GM19328 (cell line): ENCODE measurements around the gene PLCXD3.
"Not testable (repeated sequence)": the region's sequence is repeated elsewhere in the genome, so short reads cannot be mapped to it uniquely, and the experiment has no call there.

ENCODE experiments used
- ATAC-seq: cut with Tn5 transposase; IDR thresholded peaks from one replicate; pipeline ENCODE4 v1.9.1; 2021; ENCODE audit warnings: mild to moderate bottlenecking, moderate library complexity; ENCODE audit not compliant: unreplicated experiment

The PLCXD3 gene

DNA sequence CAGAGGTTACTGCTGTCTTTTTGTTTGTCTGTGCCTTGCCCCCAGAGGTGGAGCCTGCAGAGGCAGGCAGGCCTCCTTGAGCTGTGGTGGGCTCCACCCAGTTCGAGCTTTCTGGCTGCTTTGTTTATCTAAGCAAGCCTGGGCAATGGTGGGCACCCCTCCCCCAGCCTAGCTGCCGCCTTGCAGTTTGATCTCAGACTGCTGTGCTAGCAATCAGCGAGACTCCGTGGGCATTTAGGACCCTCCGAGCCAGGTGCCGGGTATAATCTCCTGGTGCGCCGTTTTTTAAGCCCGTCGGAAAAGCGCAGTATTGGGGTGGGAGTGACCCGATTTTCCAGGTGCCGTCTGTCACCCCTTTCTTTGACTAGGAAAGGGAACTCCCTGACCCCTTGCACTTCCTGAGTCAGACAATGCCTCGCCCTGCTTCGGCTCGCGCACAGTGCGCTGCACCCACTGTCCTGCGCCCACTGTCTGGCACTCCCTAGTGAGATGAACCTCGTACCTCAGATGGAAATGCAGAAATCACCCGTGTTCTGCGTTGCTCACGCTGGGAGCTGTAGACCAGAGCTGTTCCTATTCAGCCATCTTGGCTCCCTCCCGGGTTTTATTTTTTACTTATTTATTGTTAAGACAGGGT is 16.8 kb downstream of the PLCXD3 start:
- ATAC-seq: not testable (repeated sequence)

DNA sequence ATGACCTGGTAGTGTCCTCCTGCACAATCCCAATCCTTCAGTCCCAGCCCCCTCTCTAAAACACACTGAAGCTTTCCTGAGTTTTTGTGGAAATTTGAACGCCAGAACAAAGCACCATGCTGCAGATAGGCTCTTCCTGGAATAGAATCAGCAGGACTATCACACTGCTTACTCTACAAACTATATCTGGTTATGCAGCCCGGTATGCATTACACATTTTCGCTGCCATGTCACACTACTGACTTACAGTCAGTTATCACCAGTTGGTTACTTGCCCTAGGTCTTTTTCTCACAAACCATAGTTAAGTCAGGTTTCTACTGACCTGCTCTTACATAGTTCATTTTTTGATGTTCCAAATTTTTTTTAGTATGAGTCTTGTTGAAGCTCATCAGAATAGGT is 24.9 kb downstream of the PLCXD3 start:
- no peak for ATAC-seq

DNA sequence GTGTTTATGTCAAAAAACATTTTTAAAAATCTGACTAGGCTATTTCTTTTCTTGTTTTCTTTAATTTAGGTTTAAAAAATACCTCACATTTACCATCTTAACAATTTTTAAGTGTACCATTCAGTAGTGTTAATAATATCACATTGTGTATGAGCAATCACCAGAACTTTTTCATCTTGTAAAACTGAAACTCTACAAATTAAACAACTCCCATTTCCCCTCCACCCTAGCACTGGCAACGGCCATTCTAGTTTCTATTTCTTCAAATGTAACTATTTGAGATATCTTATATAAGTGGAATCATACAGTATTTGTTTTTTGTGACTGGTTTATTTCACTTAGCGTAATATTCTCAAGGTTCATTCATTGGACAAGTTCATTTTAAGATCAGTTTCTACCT is 27.7 kb downstream of the PLCXD3 start:
- no peak for ATAC-seq

DNA sequence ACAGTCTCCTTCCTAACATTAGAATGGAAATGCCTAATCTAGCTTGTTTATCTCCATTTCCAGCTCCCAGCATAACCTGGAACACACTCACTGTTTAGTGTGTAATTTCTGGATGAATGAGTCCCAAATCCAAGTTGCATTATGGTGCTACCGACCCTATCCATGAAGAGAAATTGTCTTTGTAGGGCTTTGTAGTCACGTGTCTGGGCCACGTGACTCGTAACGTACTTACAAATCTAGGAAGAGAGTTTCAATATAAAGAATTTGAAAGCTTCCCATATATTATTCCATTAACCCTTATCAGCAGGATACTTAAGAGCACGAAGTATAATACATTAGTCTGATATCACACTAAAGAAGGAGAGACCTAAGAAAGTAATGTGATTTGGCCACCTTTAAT is 28.2 kb downstream of the PLCXD3 start:
- ATAC-seq: no peak

DNA sequence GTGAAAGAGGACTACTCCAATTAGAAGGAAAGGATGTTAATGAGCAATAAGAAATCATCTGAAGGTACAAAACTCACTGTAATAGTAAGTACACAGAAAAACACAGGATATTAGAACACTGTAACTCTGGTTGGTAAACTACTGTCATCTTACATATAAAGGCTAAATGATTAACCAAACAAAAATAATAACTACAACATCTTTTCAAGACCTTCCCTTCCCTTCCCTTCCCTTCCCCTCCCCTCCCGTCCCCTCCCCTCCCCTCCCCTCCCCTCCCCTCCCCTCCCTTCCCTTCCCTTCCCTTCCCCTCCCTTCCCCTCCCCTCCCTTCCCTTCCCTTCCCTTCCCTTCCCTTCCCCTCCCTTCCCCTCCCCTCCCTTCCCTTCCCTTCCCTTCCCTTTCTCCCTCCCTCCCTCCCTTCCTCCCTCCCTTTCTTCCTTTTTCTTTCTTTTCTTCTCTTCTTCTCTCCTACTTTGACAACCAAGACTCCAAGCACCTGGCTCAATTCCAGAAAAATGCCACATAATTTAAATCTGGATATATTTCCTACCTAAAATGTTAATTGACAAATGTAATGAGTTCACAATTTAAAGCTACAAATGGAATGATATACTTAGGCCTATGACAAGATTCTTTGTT is 38.7 kb downstream of the PLCXD3 start:
- ATAC-seq: not testable (repeated sequence)

DNA sequence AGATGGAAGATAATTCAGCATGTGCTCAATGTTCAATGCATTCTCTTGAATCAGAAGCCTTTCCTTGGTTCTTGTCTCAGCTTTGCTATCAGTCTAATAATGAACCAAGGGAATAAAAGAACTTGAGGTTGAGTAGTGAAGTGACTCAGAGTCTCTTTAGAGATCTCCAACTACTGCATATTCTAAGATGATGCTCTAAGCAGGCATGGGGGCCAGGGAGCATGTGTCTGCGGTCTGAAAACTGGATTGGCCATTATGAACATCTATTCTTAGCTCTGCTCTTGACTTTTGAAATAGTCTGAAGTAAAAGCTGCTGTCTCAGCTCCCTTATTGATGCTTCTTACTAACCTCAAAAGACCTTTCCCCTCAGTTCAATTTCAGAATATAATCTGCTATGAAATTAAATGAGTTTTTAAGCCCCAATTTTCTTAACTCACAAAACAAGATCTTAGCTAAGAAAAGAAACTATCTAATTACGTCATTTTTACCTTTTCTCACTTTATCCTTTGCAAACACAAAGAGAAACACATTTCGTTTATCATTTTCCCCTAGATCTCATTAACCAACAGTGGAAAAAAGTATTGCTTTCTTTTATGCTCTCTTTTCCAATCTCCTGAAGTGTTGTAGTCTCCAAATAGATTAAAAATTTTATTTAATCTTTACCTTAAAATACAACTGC is 44.8 kb downstream of the PLCXD3 start:
- ATAC-seq: no peak

DNA sequence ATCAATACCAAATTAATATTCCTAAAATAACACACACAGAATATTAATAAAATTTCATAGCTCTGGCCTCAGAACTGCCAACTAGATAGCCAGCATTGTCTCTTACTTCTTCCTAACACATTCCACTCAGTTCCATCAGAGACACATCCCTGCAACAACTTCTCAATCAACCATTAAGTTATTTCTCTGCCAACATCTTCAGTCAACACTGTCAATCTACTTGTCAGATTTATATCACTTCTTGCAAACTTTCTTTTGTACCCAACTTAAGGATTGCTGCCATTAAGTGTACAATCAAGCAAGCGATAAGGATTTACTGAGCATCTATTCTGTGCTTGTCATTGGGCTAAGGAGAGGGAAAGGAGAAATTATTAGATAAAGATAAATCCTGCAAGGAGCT is 50.8 kb downstream of the PLCXD3 start:
- no peak for ATAC-seq

DNA sequence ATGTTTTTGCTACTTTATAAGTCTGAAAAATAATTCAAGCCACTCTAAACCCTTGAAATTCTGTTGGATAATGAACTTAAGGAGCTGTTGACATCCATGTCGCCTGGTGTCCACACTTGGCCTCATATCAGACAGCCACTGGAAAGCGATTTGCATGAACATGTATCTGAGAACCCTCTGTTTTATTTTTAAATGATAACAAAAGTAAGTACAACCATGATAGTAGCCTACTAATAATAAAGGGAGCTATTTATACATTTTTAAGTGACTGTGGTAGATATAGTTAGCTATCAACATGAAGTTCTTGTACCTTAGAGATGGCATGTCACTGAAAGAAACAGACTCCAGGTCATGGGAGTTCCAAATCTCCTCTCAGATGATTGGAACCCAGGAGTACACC is 53.3 kb downstream of the PLCXD3 start:
- ATAC-seq: no peak

DNA sequence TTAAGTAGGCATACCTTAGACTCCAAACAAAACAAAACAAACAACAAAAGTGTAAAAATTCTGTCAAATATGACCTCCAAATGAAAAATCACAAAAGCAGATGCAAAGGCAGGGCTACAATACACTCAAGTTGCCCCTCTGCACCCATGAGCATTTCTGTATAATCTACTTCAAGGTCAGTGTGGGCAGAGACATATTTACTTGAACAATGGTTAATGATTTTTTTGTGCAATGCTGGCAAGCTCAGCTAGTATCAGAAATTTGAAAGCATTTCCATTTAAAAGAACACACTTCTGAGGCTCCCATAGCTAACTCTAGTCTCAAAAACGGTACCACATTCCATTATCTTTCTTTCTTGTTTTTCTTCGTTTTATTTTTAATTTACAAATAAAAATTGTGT is 57.9 kb downstream of the PLCXD3 start:
- no peak for ATAC-seq

DNA sequence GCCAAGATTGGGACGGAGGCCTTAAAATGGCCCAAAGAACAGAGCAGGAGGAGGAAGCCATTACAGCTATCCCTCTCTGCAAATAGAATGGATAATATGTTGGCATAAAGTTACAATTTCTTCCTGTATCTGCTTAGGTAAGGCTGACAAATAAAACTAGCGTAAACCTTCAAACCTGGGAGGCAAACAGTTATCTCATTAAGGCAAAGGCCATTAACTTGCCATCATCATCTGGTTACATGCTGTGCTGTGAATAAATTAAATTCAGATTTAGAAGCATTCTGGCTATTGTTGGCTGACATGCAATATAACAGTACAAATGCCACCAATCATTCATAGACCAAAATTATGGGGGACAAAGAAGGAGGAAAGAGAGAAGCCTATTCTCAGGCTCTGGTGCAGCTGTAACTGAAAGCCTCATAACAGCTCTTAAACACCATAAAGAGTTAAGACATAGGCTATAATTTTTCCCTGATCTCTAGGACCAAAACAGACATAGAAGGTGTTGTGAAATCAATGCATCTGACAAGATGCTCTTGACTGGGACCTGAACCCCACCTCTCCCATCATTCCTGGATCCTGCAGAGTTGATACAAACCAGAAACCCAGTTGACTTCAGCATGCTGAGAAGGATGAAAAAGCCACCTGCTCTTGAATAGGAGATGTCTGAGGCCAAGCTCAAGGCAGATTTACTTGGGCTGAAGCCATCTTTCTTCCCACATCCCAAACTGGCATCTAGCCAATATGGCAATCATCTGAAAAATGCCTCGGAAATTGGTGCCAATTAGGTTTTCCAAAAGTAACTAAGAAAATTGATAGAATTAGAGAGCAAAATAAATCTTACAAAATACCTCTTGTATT is 62.5 kb downstream of the PLCXD3 start:
- ATAC-seq: no peak

DNA sequence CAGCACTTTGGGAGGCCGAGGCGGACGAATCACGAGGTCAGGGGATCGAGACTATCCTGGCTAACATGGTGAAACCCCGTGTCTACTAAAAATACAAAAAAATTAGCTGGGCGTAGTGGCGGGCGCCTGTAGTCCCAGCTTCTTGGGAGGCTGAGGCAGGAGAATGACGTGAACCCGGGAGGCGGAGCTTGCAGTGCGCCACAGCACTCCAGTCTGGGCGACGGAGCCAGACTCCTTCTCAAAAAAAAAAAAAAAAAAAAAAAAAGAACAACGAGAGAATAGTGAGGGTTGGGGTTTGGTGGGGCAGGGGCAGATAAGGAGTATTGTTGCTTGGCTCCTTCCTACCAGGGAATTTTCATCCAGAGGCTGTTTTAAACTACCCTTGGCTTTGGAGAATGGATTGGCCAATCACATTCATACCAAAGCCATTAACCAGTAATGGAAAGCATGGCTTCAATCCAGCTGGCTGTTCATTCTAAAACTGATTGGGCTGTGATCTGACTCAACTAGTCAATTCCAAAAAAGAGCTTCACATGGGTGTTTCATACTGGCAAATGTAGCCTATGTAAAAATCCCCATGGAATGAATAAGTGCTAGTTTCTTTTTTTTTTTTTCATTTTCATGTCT is 64.4 kb downstream of the PLCXD3 start:
- ATAC-seq: no peak

DNA sequence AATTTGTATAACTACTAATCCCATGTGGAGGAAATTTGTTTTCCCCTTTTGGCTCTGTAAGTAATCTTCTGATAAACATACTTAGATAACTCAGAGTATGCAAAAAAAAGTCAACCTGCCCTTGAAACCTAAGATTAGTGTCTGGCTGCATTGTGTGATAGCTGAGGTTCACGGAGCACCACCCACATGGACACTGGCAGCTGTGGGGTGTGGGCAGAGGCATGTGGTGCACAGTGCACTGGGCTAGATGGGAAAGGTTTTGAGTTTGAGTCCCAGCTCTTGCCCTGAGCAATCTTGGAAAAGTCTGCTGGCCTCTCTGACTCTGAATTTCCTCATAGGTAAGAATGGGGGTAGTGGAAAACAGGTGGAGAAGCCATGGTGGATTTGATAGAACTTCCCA is 75.1 kb downstream of the PLCXD3 start:
- ATAC-seq: no peak

DNA sequence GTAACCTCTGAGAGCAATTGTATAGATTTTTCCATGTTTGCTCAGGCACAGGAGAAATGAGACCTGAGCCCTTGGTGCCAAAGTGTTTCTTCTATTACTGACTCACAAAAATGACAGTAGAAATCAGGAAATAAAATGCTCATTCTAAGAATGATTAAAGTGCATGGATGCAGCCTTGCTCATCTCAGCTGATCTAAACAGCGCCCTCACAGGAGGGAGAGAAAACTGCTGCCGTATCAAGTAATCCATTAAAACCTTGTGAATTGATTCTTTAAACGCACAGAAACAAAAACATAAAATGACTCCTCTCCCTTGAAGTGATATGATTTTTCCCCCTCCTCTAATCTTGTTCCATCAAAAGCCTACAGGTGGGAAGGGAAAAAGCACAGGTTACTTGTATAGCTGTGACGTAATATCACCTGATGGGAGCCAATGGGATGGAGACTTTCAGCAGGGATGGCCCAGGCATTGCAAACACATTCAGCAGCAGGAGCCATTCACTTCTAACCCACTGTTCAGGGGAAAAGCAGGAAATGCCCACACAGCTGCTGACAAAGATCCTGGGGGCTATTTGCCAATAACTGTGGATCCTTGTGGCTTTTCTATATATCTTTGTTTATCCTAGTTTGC is 76.7 kb downstream of the PLCXD3 start:
- no peak for ATAC-seq

DNA sequence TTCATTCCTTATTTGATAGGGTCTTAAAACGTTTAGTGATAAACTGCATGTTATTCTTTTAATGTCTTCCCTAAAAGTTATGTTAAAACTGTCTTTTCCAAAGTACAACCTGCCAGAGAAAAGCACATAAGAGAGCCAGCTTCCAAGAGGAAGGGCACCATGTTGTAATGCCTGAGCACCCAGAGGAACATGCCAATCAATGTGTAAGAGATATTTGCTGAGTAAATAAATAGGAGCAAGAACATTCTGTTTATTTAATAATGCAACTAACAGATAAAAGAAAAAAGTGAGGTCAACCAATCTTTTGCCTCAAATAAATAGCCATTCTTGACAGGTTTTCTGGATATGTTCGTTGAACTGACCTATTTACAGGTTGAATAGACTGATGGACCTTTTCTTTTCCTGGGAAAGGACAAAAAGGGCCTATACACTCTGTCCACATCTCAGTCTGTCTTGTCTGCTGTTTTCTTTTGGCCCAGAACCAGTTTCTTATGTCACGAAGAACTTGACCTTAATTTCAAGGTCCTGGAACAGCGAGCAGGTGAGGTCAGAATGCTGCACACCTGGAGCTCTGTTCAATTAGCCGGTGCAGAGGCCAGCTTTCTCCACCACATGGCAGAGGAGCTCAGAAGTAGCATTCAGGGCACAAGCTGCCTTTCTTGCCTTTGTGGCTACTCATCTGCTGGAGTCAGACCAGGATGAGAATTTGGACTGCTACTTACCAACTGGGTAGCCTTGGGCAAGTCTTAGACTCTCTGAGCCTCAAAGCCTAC is 77.7 kb downstream of the PLCXD3 start:
- no peak for ATAC-seq

DNA sequence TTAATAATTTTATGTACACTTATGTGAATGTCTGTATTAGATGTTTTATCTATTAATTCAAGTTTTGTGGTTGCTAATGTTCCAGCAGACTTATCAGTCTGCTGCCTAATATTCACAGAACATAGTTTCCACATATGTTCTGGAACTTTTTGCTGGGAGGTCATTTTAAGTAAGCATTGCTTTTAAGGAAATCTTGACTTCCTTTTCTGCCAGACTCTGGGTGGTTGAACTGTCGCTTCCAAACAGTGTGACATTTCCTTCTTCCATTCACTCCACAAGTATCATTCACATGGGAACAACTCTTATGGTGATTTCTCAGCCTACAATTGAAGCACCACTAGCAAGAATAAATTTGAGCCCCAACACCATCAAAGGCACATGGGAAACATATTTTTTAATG is 82.9 kb downstream of the PLCXD3 start:
- ATAC-seq: no peak

DNA sequence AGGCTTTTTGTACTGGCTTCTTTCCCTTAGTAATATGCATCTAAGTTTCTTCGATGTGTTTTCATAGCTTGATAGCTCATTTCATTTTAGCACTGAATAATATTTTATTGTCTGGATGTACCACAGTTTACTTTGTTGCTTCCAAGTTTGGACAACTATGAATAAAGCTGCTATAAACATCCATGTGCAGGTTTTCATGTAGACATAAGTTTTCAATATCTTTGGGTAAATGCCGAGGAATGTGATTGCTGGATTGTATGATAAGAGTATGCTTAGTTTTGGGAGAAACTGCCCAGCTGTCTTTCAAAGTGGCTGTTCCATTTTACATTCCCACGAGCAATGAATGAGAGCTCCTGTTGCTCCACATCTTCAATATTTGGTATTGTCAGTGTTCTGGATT is 84.7 kb downstream of the PLCXD3 start:
- no peak for ATAC-seq

DNA sequence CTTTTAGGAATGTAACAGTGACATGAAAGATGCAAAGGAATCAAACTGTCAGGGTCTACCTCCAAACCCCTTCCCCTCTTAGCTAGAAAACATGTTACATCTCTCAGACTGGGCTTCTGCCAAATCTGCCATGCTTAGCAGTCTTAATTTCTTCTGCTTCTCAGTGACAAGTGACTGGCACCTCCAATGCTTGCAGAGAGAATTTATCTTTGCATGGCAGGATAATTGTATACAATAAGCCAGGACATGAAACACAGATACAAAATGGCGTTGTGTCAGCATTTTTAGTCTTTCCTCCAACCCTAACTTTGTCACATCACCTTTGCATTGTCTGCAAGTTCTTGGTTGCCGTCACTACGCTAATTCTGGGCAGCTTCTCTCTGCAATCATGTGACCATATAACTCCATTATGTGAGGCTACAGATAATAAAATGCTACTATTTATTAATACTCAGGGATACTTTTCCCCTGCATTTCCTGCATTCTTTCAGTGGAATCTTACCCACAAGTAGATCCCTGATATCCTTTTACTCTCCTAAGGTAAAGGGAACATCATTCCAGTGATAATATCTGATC is 89.8 kb downstream of the PLCXD3 start:
- no peak for ATAC-seq

DNA sequence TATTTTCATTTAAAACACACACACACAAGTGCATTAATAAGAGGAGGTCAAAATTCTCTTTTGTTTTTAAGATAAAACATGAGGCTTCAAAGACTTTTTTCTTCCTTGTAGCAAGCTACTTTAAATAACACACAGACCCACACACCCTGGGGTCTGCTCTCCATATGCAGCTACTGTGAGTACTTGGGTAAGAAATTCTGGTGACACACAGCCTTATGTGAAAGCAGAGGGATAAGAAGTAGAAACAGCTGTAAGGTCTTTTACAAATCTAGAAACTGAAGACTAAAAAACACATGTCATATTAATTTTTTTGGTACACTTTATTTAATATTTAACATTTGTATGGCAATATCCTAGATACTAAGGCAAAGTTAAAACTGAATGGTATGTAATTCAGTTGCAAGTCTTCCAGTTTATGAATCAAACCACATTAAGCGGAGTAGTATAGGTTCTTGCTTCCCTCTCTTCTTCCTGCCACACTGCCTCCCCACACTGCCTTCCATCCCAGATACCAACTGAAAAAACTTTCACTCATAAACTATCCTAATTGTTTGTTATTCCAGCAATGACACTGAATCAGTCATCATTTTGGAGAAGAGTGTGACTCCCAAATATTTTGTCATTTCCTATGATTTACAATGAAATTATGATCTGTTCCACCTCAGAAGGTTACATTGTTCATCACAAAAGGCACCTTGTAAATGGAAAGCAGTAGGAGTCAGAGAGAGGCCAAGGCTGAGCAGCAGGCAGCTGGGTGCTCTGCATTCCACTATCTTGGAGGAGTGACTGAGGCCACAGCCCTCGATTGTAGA is 92.0 kb downstream of the PLCXD3 start:
- no peak for ATAC-seq

DNA sequence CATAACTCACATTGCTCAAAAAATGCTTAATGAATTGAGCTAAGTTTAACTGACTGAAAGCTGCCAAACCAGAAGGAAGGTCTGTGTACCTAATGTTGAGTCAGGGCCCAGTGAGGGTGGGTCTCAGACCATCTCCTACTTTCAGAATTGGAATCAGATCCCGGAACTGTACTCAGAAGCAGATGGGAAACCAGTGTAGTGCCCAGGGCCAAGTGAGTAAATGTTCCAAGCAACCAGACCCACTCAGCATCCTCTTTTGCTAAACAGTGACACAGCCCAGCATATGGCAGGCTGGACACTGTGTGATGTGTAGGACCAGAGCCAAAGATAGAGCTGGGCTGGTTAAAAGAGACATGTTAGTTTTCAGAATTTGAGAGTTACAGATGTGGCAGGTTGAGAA is 94.1 kb downstream of the PLCXD3 start:
- ATAC-seq: no peak
